Nephron progenitor cell (in vitro differentiated cells): ENCODE measurements around the gene PPIP5K2.
"Not testable (repeated sequence)": the region's sequence is repeated elsewhere in the genome, so short reads cannot be mapped to it uniquely, and the experiment has no call there.

ENCODE experiments used
- DNase-seq: peaks from one replicate; pipeline ENCODE4 v3.0.0; 2021
- H3K27ac Mint-ChIP-seq: 2 replicates; pipeline ENCODE4 v1.8.0; 2021; ENCODE audit warnings: mild to moderate bottlenecking, moderate library complexity, mixed read lengths
- H3K27me3 Mint-ChIP-seq: 2 replicates; pipeline ENCODE4 v1.8.0; 2021; ENCODE audit warnings: mild to moderate bottlenecking, low read depth, mixed read lengths; ENCODE audit not compliant: poor library complexity
- H3K36me3 Mint-ChIP-seq: 2 replicates; pipeline ENCODE4 v1.8.0; 2021; ENCODE audit warnings: low read depth, mixed read lengths
- H3K4me1 Mint-ChIP-seq: 2 replicates; pipeline ENCODE4 v1.8.0; 2021; ENCODE audit warnings: mixed read lengths
- H3K4me3 Mint-ChIP-seq: 2 replicates; pipeline ENCODE4 v1.8.0; 2021; ENCODE audit warnings: mild to moderate bottlenecking, moderate library complexity, mixed read lengths
- H3K9me3 Mint-ChIP-seq: 2 replicates; pipeline ENCODE4 v1.8.0; 2021; ENCODE audit warnings: mild to moderate bottlenecking, moderate library complexity, mixed read lengths
- TF ChIP-seq, protein P1 (sequence below): fragments of 200-600 bp; sonication (generic); IDR thresholded peaks from 2 replicates; pipeline ENCODE4 v1.5.0; 2021; ENCODE audit warnings: antibody characterized with exemption

Gene PPIP5K2

DNA sequence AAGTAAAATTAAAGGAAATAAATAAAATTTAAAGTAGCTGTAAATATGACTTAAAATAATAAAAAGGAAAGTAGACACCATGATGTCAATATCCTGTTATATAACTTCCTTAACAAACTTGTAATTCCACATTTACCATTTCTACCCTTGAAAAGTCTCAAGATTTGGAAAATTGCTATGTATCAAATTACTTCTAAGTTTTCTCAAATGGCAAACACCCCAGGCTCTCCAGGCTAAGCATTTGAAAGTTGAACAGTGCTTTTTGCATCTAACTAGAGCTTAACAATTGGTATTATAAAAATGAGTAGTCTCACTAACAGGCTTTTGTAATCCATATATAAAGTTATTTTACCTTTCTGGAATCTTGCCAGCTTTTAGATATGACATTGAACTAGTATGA is 97.0 kb downstream of the PPIP5K2 start:
- Mint-ChIP-seq H3K9me3 (peaks cover 19% of the 10 kb centered on the region), H3K27ac (no peak overlapping the region), H3K36me3 (peaks cover 6% of the 10 kb centered on the region), H3K27me3 (no peaks in the 10 kb centered on the region), H3K4me3 (no peak overlapping the region), H3K4me1 (peaks cover 40% of the 10 kb centered on the region)
- TF ChIP-seq, protein P1, sequence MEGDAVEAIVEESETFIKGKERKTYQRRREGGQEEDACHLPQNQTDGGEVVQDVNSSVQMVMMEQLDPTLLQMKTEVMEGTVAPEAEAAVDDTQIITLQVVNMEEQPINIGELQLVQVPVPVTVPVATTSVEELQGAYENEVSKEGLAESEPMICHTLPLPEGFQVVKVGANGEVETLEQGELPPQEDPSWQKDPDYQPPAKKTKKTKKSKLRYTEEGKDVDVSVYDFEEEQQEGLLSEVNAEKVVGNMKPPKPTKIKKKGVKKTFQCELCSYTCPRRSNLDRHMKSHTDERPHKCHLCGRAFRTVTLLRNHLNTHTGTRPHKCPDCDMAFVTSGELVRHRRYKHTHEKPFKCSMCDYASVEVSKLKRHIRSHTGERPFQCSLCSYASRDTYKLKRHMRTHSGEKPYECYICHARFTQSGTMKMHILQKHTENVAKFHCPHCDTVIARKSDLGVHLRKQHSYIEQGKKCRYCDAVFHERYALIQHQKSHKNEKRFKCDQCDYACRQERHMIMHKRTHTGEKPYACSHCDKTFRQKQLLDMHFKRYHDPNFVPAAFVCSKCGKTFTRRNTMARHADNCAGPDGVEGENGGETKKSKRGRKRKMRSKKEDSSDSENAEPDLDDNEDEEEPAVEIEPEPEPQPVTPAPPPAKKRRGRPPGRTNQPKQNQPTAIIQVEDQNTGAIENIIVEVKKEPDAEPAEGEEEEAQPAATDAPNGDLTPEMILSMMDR: no peak
- DNase-seq: no peak

DNA sequence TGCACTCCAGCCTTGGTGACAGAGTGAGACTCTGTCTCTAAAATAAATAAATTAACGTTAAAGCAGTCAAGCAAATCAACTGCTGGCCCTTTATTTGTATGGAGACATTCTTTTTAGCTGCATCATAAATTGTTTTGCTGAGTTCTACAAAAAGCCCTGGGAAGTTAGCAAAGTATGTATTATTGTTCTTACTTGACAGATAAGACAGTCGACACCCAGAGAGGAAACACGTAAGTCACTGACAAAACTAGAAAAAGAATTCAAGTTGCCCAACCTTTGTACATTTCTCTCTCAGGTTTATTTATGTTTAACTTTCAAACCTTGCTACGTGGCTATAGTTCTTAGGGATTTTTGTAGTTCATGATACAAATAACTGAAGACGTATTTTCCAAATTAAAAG is 98.1 kb downstream of the PPIP5K2 start:
- DNase-seq: no peak
- Mint-ChIP-seq H3K27me3 (no peaks in the 10 kb centered on the region), H3K4me3 (no peak overlapping the region), H3K9me3 (peaks cover 19% of the 10 kb centered on the region), H3K36me3 (peaks cover 6% of the 10 kb centered on the region), H3K4me1 (peaks cover 34% of the 10 kb centered on the region), H3K27ac (no peak overlapping the region)
- TF ChIP-seq, protein P1: no peak

- DNase-seq, H3K4me3 Mint-ChIP-seq, H3K27me3 Mint-ChIP-seq, H3K36me3 Mint-ChIP-seq, H3K27ac Mint-ChIP-seq: not testable (repeated sequence)
- H3K9me3 Mint-ChIP-seq: peaks cover 19% of the 10 kb centered on the region
- peaks cover 31% of the 10 kb centered on the region for H3K4me1 Mint-ChIP-seq
Measured at GRCh38 chr5:103219074-103219473, 99.0 kb downstream of the PPIP5K2 start.

DNA sequence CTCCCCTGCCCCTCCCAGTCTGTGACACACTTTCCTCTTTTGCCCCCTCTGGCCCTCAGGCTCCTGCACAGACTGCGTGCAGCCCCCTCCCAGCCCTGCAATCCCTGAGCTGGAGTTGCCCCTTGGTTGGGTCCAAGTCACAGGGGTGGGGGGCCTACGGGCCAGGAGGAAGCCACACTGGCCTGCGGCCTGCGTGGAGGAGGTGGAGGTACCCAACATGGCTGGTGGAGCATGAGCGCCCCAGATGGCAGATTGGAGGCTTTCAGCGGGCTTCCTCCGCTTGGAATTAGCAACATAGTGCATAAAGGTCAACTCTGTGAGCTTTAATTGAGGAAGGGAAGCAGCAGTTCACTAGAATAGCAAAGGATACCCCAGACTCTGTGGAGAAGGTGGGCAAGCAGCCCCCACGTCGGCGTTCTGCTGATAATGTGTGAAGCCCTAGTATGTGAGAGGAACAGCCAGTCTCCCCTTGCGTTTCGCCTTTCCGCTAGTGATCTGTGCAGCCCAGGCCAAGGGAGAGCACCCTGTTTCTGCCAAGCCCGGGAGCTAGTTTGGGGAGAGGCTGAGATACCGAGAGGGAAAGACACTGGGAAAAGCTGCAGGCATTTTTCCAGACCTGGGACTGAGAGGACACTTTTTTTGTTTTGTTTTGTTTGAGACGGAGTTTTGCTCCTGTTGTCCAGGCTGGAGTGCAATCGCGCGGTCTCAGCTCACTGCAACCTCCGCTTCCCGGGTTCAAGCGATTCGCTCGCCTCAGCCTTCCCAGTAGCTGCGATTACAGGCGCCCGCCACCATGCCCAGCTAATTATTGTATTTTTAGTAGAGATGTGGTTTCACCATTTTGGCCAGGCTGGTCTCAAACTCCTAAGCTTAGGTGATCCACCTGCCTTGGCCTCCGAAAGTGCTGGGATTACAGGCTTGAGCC is 103.2 kb downstream of the PPIP5K2 start:
- no peaks in the 10 kb centered on the region for H3K27me3 Mint-ChIP-seq
- no peak for DNase-seq
- H3K36me3 Mint-ChIP-seq: peaks cover 6% of the 10 kb centered on the region

GRCh38 chr5:103224118-103224893 is 104.2 kb downstream of the PPIP5K2 start:
- Mint-ChIP-seq H3K36me3 (peaks cover 6% of the 10 kb centered on the region), H3K9me3 (peaks cover 16% of the 10 kb centered on the region), H3K4me1 (peaks cover 9% of the 10 kb centered on the region), H3K27ac (no peak overlapping the region), H3K4me3 (no peak overlapping the region), H3K27me3 (peaks cover 3% of the 10 kb centered on the region)
- peak; percentile 47 for DNase-seq
- TF ChIP-seq, protein P1: peak; percentile 70

More for the DNA sequence above, 103.2 kb downstream of the PPIP5K2 start:
- Mint-ChIP-seq H3K4me1 (peaks cover 9% of the 10 kb centered on the region), H3K9me3 (peaks cover 14% of the 10 kb centered on the region), H3K27ac (peak overlapping the region; percentile 80), H3K4me3 (no peak overlapping the region)
- TF ChIP-seq, protein P1: no peak

DNA sequence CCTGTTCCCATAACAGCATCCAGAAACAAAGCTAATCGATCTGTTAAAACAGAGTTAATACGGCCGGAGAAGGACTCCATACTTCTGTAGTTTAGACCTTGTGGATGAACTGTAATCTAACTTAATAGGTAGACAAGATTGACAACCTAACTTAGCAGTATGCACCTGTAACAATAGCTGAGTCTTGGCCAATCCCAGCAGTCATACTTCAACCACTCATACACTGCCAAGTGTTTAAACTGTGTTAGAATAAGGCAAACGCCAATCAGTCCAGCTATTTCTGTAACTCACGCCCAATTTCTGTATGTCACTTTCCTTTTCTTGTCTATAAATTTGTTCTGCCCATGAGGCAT is 104.8 kb downstream of the PPIP5K2 start:
- no peak overlapping the region for H3K27ac Mint-ChIP-seq
- no peak overlapping the region for H3K4me3 Mint-ChIP-seq
- TF ChIP-seq, protein P1: peak; percentile 5
- no peak for DNase-seq
- peaks cover 3% of the 10 kb centered on the region for H3K27me3 Mint-ChIP-seq
- H3K36me3 Mint-ChIP-seq: peaks cover under 1% of the 10 kb centered on the region
- peaks cover 9% of the 10 kb centered on the region for H3K4me1 Mint-ChIP-seq
- H3K9me3 Mint-ChIP-seq: peaks cover 12% of the 10 kb centered on the region
